ENCODE measurements around the gene CD300LG. TPM values are rescaled to one million over a fixed set of nuclear protein-coding genes. Genes with fewer than 3 reads are reported as not detected.
A peak's percentile ranks its signal among the peaks of the same experiment; 100 is the strongest.

Gene CD300LG
- total RNA-seq, 1 donor from 2014 or later, result 5.7 TPM

GRCh38 chr17:43817826-43818225 is 29.1 kb upstream of the CD300LG start:
- intact Hi-C loops (cut with DNase I), result no loop called here
- DNase-seq (no peak), ATAC-seq (no peak)
- peaks cover 13% of the 10 kb centered on the region for H3K4me1 ChIP-seq
- H3K4me3 ChIP-seq, result no peak overlapping the region
- H3K9me3 ChIP-seq, result no peaks in the 10 kb centered on the region
- TF ChIP-seq CTCF (IDR thresholded peaks at IDR 0.05), result no peak
- H3K27ac ChIP-seq, result no peak overlapping the region
- H3K27me3 ChIP-seq (ENCODE audit: low read depth), result no peaks in the 10 kb centered on the region
- peaks cover 27% of the 10 kb centered on the region for H3K36me3 ChIP-seq

DNA sequence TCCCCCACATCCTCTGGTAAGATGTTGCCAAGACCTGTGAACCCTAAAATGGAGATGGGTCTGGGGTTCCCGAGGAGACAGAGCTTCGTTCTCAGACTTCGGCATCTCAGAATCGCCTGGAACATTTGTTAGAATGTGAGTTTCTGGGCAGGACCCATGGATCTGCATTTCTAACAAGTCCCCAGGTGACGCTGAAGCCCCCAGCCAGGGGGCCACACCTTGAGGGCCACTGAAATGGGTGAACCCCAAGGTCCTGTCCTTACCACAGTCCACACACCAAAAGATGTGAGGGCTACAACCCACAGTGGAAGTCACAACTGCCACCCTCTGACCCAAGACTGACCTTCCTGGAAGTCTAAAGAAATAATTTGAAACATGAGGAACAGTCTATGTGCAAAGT is 28.0 kb upstream of the CD300LG start:
- ATAC-seq, result no peak
- H3K4me1 ChIP-seq, result peaks cover 22% of the 10 kb centered on the region
- intact Hi-C loops (cut with DNase I), result no loop called here
- no peaks in the 10 kb centered on the region for H3K9me3 ChIP-seq
- peaks cover 19% of the 10 kb centered on the region for H3K36me3 ChIP-seq
- H3K27me3 ChIP-seq (ENCODE audit: low read depth), result no peaks in the 10 kb centered on the region
- no peak overlapping the region for H3K27ac ChIP-seq
- no peak overlapping the region for H3K4me3 ChIP-seq
- TF ChIP-seq CTCF (IDR thresholded peaks at IDR 0.05), result no peak
- DNase-seq, result no peak

- no peak for TF ChIP-seq CTCF (IDR thresholded peaks at IDR 0.05)
- Histone ChIP-seq H3K27ac (no peak overlapping the region), H3K9me3 (no peaks in the 10 kb centered on the region), H3K4me3 (no peak overlapping the region), H3K36me3 (peaks cover 22% of the 10 kb centered on the region), H3K4me1 (peaks cover 21% of the 10 kb centered on the region), H3K27me3 (ENCODE audit: low read depth) (no peaks in the 10 kb centered on the region)
- intact Hi-C loops (cut with DNase I), result no loop called here
- DNase-seq (no peak), ATAC-seq (no peak)
These were observed 26.2 kb upstream of the CD300LG start for GRCh38 chr17:43820759-43821158.

DNA sequence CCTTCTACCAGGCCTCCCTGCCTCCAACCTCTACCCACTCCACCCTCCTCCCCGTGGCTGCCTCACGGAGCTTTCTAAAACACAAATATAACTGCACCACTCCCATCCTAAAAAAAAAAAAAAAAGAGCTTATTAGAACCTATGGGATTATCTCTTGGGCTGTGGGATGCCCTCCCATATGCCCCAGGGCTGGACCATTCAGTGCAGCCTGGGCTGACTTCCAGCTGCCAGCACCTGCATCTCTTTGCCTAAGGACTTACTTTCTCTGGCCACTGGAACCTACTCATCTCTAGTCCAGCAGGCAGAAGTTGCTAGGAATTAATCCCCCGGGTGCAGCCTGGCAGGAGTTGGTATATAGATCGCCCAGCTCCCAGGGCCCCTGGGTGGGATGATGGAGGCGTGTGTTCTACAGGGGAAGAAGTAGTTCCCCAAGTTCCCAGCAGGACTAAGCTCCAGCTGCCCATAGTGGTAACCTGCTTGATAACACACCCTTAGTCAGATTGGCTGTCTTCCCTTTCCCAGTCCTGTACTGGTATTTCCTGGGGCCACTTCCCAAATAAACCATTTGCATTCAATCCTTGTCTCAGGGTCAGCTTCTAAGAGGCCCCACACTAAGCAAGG is 24.3 kb upstream of the CD300LG start:
- ATAC-seq (peak in 1 of 2 donors; percentile 19), DNase-seq (no peak)
- no peak overlapping the region for H3K4me3 ChIP-seq
- H3K27me3 ChIP-seq (ENCODE audit: low read depth), result no peaks in the 10 kb centered on the region
- TF ChIP-seq CTCF (IDR thresholded peaks at IDR 0.05), result no peak
- H3K9me3 ChIP-seq, result no peaks in the 10 kb centered on the region
- peak overlapping the region; percentile 38 for H3K27ac ChIP-seq
- H3K36me3 ChIP-seq, result peaks cover 24% of the 10 kb centered on the region
- peaks cover 21% of the 10 kb centered on the region for H3K4me1 ChIP-seq
- intact Hi-C loops (cut with DNase I), result no loop called here

DNA sequence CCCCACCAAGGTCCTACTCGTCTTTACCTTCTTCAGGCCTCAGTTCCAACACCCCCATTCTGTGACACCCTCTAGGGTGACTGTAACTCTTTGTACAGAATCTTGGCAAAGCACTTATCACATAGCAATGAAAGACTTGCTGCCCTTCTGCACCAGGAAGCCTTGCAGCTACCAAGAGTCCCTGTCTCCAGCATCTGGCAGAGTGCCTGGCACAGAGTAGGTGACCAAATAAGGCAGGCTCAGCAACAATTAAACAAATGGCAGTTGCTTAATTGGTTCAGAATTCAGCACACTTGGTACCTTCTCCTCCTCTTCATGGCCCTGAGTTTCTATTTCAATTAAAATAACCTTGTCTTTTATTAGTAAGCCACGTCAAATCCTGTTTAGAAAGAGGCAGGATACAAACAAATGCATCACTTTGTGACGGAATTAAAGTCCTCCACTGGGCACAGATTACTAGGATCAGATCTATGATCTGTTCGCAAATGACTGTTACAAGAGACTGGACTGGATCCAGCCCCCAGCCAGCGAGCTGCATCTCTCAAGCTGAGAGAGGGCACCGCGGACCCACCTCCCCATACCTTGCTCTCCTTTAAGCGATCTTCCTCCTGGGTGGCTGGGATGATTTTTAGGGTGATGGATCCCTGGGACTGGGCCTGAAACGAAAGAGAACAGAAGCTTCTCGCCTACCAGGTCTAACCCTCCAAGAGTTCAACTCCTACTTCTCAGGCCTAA is 23.5 kb upstream of the CD300LG start:
- Histone ChIP-seq H3K27ac (peak overlapping the region; percentile 38), H3K9me3 (no peaks in the 10 kb centered on the region), H3K27me3 (ENCODE audit: low read depth) (no peaks in the 10 kb centered on the region), H3K4me3 (no peak overlapping the region), H3K4me1 (peaks cover 26% of the 10 kb centered on the region), H3K36me3 (peaks cover 30% of the 10 kb centered on the region)
- TF ChIP-seq CTCF (IDR thresholded peaks at IDR 0.05), result no peak
- intact Hi-C loops (cut with DNase I), result no loop called here
- peak; percentile 79 for DNase-seq
- peak; percentile 65 to 82 for ATAC-seq
